OCI-LY7 (cell line): Measurements from ENCODE around the gene APRT. TPM values are rescaled to one million over a fixed set of nuclear protein-coding genes. Genes with fewer than 3 reads are reported as not detected.

Experiments used
- BruUV-seq: library from RNA; stranded (reverse); fragments of 400-500 nt; replicated peaks from 2 replicates; lab custom pipeline; 2021; lab: Mats Ljungman, UMichigan
- CTCF ChIA-PET: fragments of 300-600 bp; sonication (Branson Sonifier 250); formaldehyde crosslinking; loops from one replicate; lab custom pipeline; 2022; ENCODE audit warnings: antibody characterized with exemption; ENCODE audit not compliant: unreplicated experiment; lab: Charles Lee
- POLR2A ChIA-PET: fragments of 300-600 bp; sonication (Branson Sonifier 250); formaldehyde crosslinking; loops from one replicate; lab custom pipeline; 2022; ENCODE audit warnings: antibody characterized with exemption; lab: Charles Lee
- DNase-seq: peaks from one replicate; pipeline ENCODE4 v3.0.0-alpha.2; 2015; ENCODE audit warnings: low spot score
- H2AFZ ChIP-seq: fragments of 200-600 bp; sonication (generic), shearing (Covaris generic); 2 replicates; pipeline ENCODE4 v1.6.1; 2014; ENCODE audit warnings: mild to moderate bottlenecking, antibody characterized with exemption, low read length, moderate library complexity
- H3K27ac ChIP-seq: fragments of 200-600 bp; sonication (generic); 2 replicates; pipeline ENCODE4 v1.5.1; 2014; ENCODE audit warnings: mixed run types, low read depth, mild to moderate bottlenecking, moderate library complexity, low read length, inconsistent platforms; ENCODE audit not compliant: poor library complexity, severe bottlenecking
- H3K36me3 ChIP-seq: fragments of 200-600 bp; sonication (generic); 2 replicates; pipeline ENCODE4 v1.6.1; 2014; ENCODE audit warnings: mild to moderate bottlenecking, antibody characterized with exemption, low read length, moderate library complexity, mixed read lengths; ENCODE audit not compliant: insufficient read depth
- H3K4me1 ChIP-seq: fragments of 200-600 bp; sonication (generic); 2 replicates; pipeline ENCODE4 v1.5.1; 2014; ENCODE audit warnings: mild to moderate bottlenecking, low read length; ENCODE audit not compliant: insufficient read depth, poor library complexity, severe bottlenecking
- H3K4me2 ChIP-seq: fragments of 200-600 bp; sonication (generic); 2 replicates; pipeline ENCODE4 v1.6.1; 2014; ENCODE audit warnings: mild to moderate bottlenecking, low read length
- H3K4me3 ChIP-seq: fragments of 200-600 bp; sonication (generic); 2 replicates; pipeline ENCODE4 v1.5.1; 2014; ENCODE audit warnings: mild to moderate bottlenecking, low read depth, low read length; ENCODE audit not compliant: poor library complexity, severe bottlenecking
- H3K79me2 ChIP-seq: fragments of 200-600 bp; sonication (generic); 2 replicates; pipeline ENCODE4 v1.6.1; 2016; ENCODE audit warnings: low read depth, mild to moderate bottlenecking, low read length, moderate library complexity, mixed read lengths; ENCODE audit not compliant: insufficient read depth
- H3K9me2 ChIP-seq: fragments of 200-600 bp; sonication (generic); 2 replicates; pipeline ENCODE4 v1.6.1; 2016; ENCODE audit warnings: mild to moderate bottlenecking, low read length, mixed read lengths; ENCODE audit not compliant: insufficient read depth
- H3K9me3 ChIP-seq: fragments of 200-600 bp; sonication (generic); 2 replicates; pipeline ENCODE4 v1.6.1; 2014; ENCODE audit warnings: mild to moderate bottlenecking, mixed run types, low read length, mixed read lengths
- H4K20me1 ChIP-seq: fragments of 200-600 bp; sonication (generic); 2 replicates; pipeline ENCODE4 v1.6.1; 2014; ENCODE audit warnings: mild to moderate bottlenecking, antibody characterized with exemption, low read length, moderate library complexity, mixed read lengths; ENCODE audit not compliant: insufficient read depth
- EZH2phosphoT487 ChIP-seq: fragments of 200-600 bp; sonication (generic); IDR thresholded peaks from 2 replicates; pipeline ENCODE4 v1.6.1; 2018; ENCODE audit warnings: low read depth, borderline replicate concordance, mild to moderate bottlenecking, mixed run types, antibody characterized with exemption, low read length, moderate library complexity, mixed read lengths
- intact Hi-C: fragments of 100-400 bp; cut with micrococcal nuclease; formaldehyde crosslinking; loops from one replicate; pipeline ENCODE4 v1.10.0; 2022; ENCODE audit not compliant: unreplicated experiment
- total RNA-seq, 2 experiments: library from RNA; depleted of rRNA in 1 of 2; stranded (reverse); fragments of >200 nt in 1 of 2; shearing (Covaris generic) in 1 of 2; gene quantifications; 2 replicates each; pipeline ENCODE4 v1.2.3, GENCODE V29; 2014 to 2022
- TF ChIP-seq, protein P1 (sequence below): fragments of 200-600 bp; sonication (generic); conservative IDR thresholded peaks from 2 replicates; pipeline ENCODE4 v1.5.1; 2014; ENCODE audit warnings: mild to moderate bottlenecking, antibody characterized with exemption, low read length, moderate library complexity, mixed read lengths

APRT gene
- total RNA-seq, 2 experiments from 2014 or later, result 151 to 216 TPM

DNA sequence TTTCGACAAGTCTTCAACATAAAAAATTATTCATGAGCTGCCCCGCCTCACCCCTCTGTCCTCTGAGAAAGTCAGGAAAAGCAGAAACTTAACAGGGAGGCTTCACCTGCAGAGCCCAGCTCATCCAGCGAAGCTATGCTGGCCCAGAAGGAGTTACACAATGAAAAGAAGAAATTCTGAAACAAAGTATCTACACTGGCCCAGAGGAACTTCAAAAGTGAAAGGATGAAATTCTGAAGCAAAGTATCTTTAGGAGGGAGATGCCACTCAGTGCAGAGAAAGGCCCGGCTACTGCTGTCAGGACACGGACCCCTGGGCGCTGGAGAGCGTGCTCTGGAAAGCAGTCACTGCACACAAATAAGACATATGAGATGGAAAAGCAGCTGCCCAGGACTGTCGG lies 43.4 kb upstream of the APRT start:
- Histone ChIP-seq H3K9me2 (no peaks in the 10 kb centered on the region), H3K9me3 (no peaks in the 10 kb centered on the region), H3K79me2 (no peaks in the 10 kb centered on the region; the same call in 1 of the 2 replicates), H3K36me3 (peaks cover 14% of the 10 kb centered on the region; the same call in 1 of the 2 replicates), H3K4me1 (peaks cover 25% of the 10 kb centered on the region), H2AFZ (no peak overlapping the region), H3K4me2 (peak overlapping the region; percentile 39), H3K27ac (no peak overlapping the region), H4K20me1 (0 out of 2 replicates have a peak, but pooled peaks cover 4% of the 10 kb centered on the region), H3K4me3 (no peak overlapping the region)
- BruUV-seq, result TSS peak; percentile 53
- CTCF ChIA-PET, result no interaction called here
- no peak for TF ChIP-seq EZH2phosphoT487
- TF ChIP-seq, protein P1, sequence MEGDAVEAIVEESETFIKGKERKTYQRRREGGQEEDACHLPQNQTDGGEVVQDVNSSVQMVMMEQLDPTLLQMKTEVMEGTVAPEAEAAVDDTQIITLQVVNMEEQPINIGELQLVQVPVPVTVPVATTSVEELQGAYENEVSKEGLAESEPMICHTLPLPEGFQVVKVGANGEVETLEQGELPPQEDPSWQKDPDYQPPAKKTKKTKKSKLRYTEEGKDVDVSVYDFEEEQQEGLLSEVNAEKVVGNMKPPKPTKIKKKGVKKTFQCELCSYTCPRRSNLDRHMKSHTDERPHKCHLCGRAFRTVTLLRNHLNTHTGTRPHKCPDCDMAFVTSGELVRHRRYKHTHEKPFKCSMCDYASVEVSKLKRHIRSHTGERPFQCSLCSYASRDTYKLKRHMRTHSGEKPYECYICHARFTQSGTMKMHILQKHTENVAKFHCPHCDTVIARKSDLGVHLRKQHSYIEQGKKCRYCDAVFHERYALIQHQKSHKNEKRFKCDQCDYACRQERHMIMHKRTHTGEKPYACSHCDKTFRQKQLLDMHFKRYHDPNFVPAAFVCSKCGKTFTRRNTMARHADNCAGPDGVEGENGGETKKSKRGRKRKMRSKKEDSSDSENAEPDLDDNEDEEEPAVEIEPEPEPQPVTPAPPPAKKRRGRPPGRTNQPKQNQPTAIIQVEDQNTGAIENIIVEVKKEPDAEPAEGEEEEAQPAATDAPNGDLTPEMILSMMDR, result no peak
- no peak for DNase-seq
- intact Hi-C loops, result loop anchor here (5.0 kb wide), 1 partner anchor 112 kb away; no protein-coding TSS in a partner anchor
- POLR2A ChIA-PET, result no interaction called here

GRCh38 chr16:88854306-88855111 lies 42.8 kb upstream of the APRT start:
- Histone ChIP-seq H3K79me2 (no peaks in the 10 kb centered on the region; the same call in 1 of the 2 replicates), H3K27ac (no peak overlapping the region), H3K9me2 (no peaks in the 10 kb centered on the region), H3K36me3 (peaks cover 8% of the 10 kb centered on the region; the same call in 1 of the 2 replicates), H3K4me2 (peak overlapping the region; percentile 39), H4K20me1 (0 out of 2 replicates have a peak, but pooled peaks cover 4% of the 10 kb centered on the region), H3K9me3 (no peaks in the 10 kb centered on the region), H3K4me1 (peaks cover 25% of the 10 kb centered on the region), H2AFZ (no peak overlapping the region), H3K4me3 (no peak overlapping the region)
- TF ChIP-seq, protein P1, result no peak
- TF ChIP-seq EZH2phosphoT487, result no peak
- DNase-seq, result peak; percentile 49
- POLR2A ChIA-PET, result no interaction called here
- intact Hi-C loops, result loop anchor here (5.0 kb wide), 1 partner anchor 113 kb away; no protein-coding TSS in a partner anchor
- CTCF ChIA-PET, result interaction anchor here (0.6 kb wide), 1 partner anchor 61 kb away, joined by 5 read pairs; no protein-coding TSS in a partner anchor
- BruUV-seq, result no TSS peak
